GM20000 (cell line): ENCODE data around the gene STUM.

Experiments
- DNase-seq: peaks from one replicate; pipeline ENCODE4 v3.0.0; 2012; ENCODE audit warnings: low spot score
- TF ChIP-seq, protein P1 (sequence below): IDR thresholded peaks from 2 replicates; pipeline ENCODE4 v1.5.1; 2012; ENCODE audit warnings: mild to moderate bottlenecking, control low read depth; ENCODE audit errors: extremely low read depth, missing control alignments

Gene STUM

GRCh38 chr1:226572325-226572726 is 23.8 kb downstream of the STUM start:
- DNase-seq: no peak
- TF ChIP-seq, protein P1, sequence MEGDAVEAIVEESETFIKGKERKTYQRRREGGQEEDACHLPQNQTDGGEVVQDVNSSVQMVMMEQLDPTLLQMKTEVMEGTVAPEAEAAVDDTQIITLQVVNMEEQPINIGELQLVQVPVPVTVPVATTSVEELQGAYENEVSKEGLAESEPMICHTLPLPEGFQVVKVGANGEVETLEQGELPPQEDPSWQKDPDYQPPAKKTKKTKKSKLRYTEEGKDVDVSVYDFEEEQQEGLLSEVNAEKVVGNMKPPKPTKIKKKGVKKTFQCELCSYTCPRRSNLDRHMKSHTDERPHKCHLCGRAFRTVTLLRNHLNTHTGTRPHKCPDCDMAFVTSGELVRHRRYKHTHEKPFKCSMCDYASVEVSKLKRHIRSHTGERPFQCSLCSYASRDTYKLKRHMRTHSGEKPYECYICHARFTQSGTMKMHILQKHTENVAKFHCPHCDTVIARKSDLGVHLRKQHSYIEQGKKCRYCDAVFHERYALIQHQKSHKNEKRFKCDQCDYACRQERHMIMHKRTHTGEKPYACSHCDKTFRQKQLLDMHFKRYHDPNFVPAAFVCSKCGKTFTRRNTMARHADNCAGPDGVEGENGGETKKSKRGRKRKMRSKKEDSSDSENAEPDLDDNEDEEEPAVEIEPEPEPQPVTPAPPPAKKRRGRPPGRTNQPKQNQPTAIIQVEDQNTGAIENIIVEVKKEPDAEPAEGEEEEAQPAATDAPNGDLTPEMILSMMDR: no peak

- TF ChIP-seq, protein P1: no peak
- no peak for DNase-seq
Observed at GRCh38 chr1:226574044-226574443, 25.5 kb downstream of the STUM start.

- TF ChIP-seq, protein P1: no peak
- DNase-seq: no peak
Observed at GRCh38 chr1:226574591-226575435, 26.2 kb downstream of the STUM start.

- TF ChIP-seq, protein P1: no peak
- DNase-seq: no peak
Observed at GRCh38 chr1:226575436-226575720, 26.8 kb downstream of the STUM start.

GRCh38 chr1:226575739-226576378 is 27.3 kb downstream of the STUM start:
- DNase-seq: no peak

GRCh38 chr1:226576601-226577000 is 28.0 kb downstream of the STUM start:
- DNase-seq: no peak
- TF ChIP-seq, protein P1: no peak

More at GRCh38 chr1:226575739-226576378, 27.3 kb downstream of the STUM start:
- TF ChIP-seq, protein P1: no peak

GRCh38 chr1:226577401-226578180 is 29.0 kb downstream of the STUM start:
- TF ChIP-seq, protein P1: no peak
- no peak for DNase-seq
